GM23248 (cell line): Measurements from ENCODE around the gene HOXB5. TPM values are rescaled to one million over a fixed set of nuclear protein-coding genes. Genes with fewer than 3 reads are reported as not detected.

Experiments used
- DNase-seq: peaks from one replicate; pipeline ENCODE4 v3.0.0-alpha.2; 2015
- H2AFZ ChIP-seq: fragments of 200-600 bp; sonication (generic); 2 replicates; pipeline ENCODE4 v1.6.1; 2016; ENCODE audit warnings: antibody characterized with exemption
- H3F3A ChIP-seq: fragments of 200-600 bp; sonication (generic); 2 replicates; pipeline ENCODE4 v1.6.1; 2016; ENCODE audit warnings: mild to moderate bottlenecking, antibody characterized with exemption, mixed run types; ENCODE audit not compliant: insufficient read depth
- H3K27ac ChIP-seq: fragments of 200-600 bp; sonication (generic); 2 replicates; pipeline ENCODE4 v1.5.1; 2016; ENCODE audit warnings: mild to moderate bottlenecking
- H3K27me3 ChIP-seq: fragments of 200-600 bp; sonication (generic); replicated peaks from 2 replicates; pipeline ENCODE4 v1.6.1; 2016; ENCODE audit warnings: mild to moderate bottlenecking; ENCODE audit not compliant: insufficient read depth
- H3K36me3 ChIP-seq: fragments of 200-600 bp; sonication (generic); 2 replicates; pipeline ENCODE4 v1.6.1; 2016; ENCODE audit warnings: low read depth, mild to moderate bottlenecking
- H3K4me1 ChIP-seq: fragments of 200-600 bp; sonication (generic); 2 replicates; pipeline ENCODE4 v1.6.1; 2016; ENCODE audit warnings: mild to moderate bottlenecking; ENCODE audit not compliant: insufficient read depth
- H3K4me2 ChIP-seq: fragments of 200-600 bp; sonication (generic); one replicate; pipeline ENCODE4 v1.6.1; 2016; ENCODE audit warnings: mild to moderate bottlenecking; ENCODE audit not compliant: unreplicated experiment
- H3K4me3 ChIP-seq: fragments of 200-600 bp; sonication (generic); 2 replicates; pipeline ENCODE4 v1.5.1; 2016; ENCODE audit warnings: mild to moderate bottlenecking
- H3K79me2 ChIP-seq: fragments of 200-600 bp; sonication (generic); 2 replicates; pipeline ENCODE4 v1.6.1; 2016; ENCODE audit warnings: mild to moderate bottlenecking; ENCODE audit not compliant: insufficient read depth
- H3K9ac ChIP-seq: fragments of 200-600 bp; sonication (generic); 2 replicates; pipeline ENCODE4 v1.6.1; 2016; ENCODE audit warnings: mild to moderate bottlenecking
- H3K9me2 ChIP-seq: fragments of 200-600 bp; sonication (generic); 2 replicates; pipeline ENCODE4 v1.6.1; 2016; ENCODE audit warnings: mixed run types, mild to moderate bottlenecking, moderate library complexity; ENCODE audit not compliant: insufficient read depth
- H3K9me3 ChIP-seq: fragments of 200-600 bp; sonication (generic); one replicate; pipeline ENCODE4 v1.6.1; 2017; ENCODE audit warnings: low read depth
- H4K20me1 ChIP-seq: fragments of 200-600 bp; sonication (generic); 2 replicates; pipeline ENCODE4 v1.6.0; 2016; ENCODE audit not compliant: insufficient read depth
- EZH2 ChIP-seq: fragments of 200-600 bp; sonication (generic); IDR thresholded peaks from 2 replicates; pipeline ENCODE4 v1.6.1; 2018; ENCODE audit warnings: antibody characterized with exemption, mild to moderate bottlenecking; ENCODE audit not compliant: insufficient read depth, poor library complexity, severe bottlenecking
- EZH2phosphoT487 ChIP-seq: fragments of 200-600 bp; sonication (generic); IDR thresholded peaks from 2 replicates; pipeline ENCODE4 v1.6.1; 2018; ENCODE audit warnings: antibody characterized with exemption, moderate library complexity, mild to moderate bottlenecking, low read depth; ENCODE audit not compliant: insufficient read depth
- WGBS, 2 experiments: methylation state at CpG; one replicate each; pipeline ENCODE4 v1.1.6; 2015 to 2017; ENCODE audit warnings: low lambda C conversion rate in 2 of 2, low coverage in 1 of 2; ENCODE audit errors: missing lambda C conversion rate in 2 of 2; 5-methylcytosine and 5-hydroxymethylcytosine counted together
- in situ Hi-C: fragments of 300-500 bp; cut with MboI; formaldehyde crosslinking; loops from 2 replicates; pipeline ENCODE4 v1.15.0; 2020
- polyA plus RNA-seq: library from polyadenylated mRNA; unstranded; fragments of >200 nt; fragmentation: Nextera tagmentation; extraction: Ambion mirVana; gene quantifications from 2 replicates; pipeline ENCODE4 v1.2.1, GENCODE V29; 2016
- total RNA-seq: library from RNA; depleted of rRNA; stranded (reverse); fragments of >200 nt; shearing (Covaris generic); gene quantifications from 2 replicates; pipeline ENCODE4 v1.2.3, GENCODE V29; 2014

The HOXB5 gene
- total and polyA plus RNA-seq, 2 experiments from 2014 or later, result 0.22 to 2.0 TPM

GRCh38 chr17:48636177-48637018, 42.8 kb upstream of the HOXB5 start:
- Histone ChIP-seq H3K4me2 (no peak overlapping the region), H3K27me3 (peaks cover 87% of the 10 kb centered on the region), H2AFZ (no peak overlapping the region), H3F3A (peaks cover 12% of the 10 kb centered on the region), H3K36me3 (no peaks in the 10 kb centered on the region), H3K4me3 (no peak overlapping the region), H3K79me2 (no peaks in the 10 kb centered on the region), H3K27ac (no peak overlapping the region), H3K4me1 (0 out of 2 replicates have a peak, but pooled peaks cover 4% of the 10 kb centered on the region), H3K9me3 (no peaks in the 10 kb centered on the region), H3K9ac (no peak overlapping the region), H3K9me2 (no peaks in the 10 kb centered on the region), H4K20me1 (no peaks in the 10 kb centered on the region)
- in situ Hi-C loops, result no loop called here
- peak; percentile 59 for TF ChIP-seq EZH2
- TF ChIP-seq EZH2phosphoT487, result 0 out of 2 replicates have a peak, but pooled peaks have one; percentile 44
- peak; percentile 83 for DNase-seq
- WGBS, 2 experiments, result 5 to 9% methylated on average over 38 of the region's 39 CpGs

- H3K27me3 ChIP-seq, result peaks cover 87% of the 10 kb centered on the region
Observed at GRCh38 chr17:48634493-48635208, 41.1 kb upstream of the HOXB5 start.

DNA sequence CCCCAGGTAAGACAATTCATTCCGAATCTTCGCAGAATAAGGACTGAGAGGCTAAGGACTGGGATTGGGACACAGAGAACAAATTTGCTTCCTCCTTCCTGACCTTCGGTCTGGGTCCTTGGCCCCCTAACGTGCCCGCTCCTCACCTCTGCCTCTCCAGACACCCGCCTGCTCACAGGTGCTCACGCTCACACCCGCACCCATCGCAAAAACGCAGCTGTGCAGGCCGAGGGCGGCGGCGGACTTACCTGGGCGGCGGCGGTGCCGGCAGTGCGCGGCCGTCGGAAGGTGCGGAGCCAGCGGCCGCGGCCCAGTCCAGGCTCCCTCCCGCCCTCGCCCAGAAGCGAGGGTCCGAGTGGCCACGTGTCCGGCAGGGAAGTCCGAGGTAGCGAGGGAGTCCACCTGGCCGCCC, 39.7 kb upstream of the HOXB5 start:
- in situ Hi-C loops, result no loop called here
- Histone ChIP-seq H3K9me2 (no peaks in the 10 kb centered on the region), H3K4me1 (0 out of 2 replicates have a peak, but pooled peaks cover 4% of the 10 kb centered on the region), H3K4me2 (no peak overlapping the region), H3K79me2 (no peaks in the 10 kb centered on the region), H3F3A (peaks cover 12% of the 10 kb centered on the region), H3K36me3 (no peaks in the 10 kb centered on the region), H3K27ac (no peak overlapping the region), H2AFZ (no peak overlapping the region), H3K27me3 (peaks cover 87% of the 10 kb centered on the region), H3K4me3 (no peak overlapping the region), H3K9me3 (no peaks in the 10 kb centered on the region), H3K9ac (no peak overlapping the region), H4K20me1 (no peaks in the 10 kb centered on the region)
- no peak for DNase-seq
- TF ChIP-seq EZH2phosphoT487, result no peak
- no peak for TF ChIP-seq EZH2
- WGBS, 2 experiments, result 9 to 10% methylated on average over 27 to 34 of the region's 35 CpGs

More at GRCh38 chr17:48634493-48635208, 41.1 kb upstream of the HOXB5 start:
- Histone ChIP-seq H3K79me2 (no peaks in the 10 kb centered on the region), H3K4me1 (0 out of 2 replicates have a peak, but pooled peaks cover 4% of the 10 kb centered on the region), H4K20me1 (no peaks in the 10 kb centered on the region), H3K4me3 (no peak overlapping the region), H3K9ac (no peak overlapping the region), H3K36me3 (no peaks in the 10 kb centered on the region), H2AFZ (no peak overlapping the region), H3F3A (peaks cover 12% of the 10 kb centered on the region), H3K9me3 (no peaks in the 10 kb centered on the region), H3K4me2 (no peak overlapping the region), H3K9me2 (no peaks in the 10 kb centered on the region), H3K27ac (no peak overlapping the region)
- no peak for DNase-seq
- in situ Hi-C loops, result no loop called here
- TF ChIP-seq EZH2phosphoT487 (no peak), EZH2 (no peak)
- WGBS, 2 experiments, result 32% methylated on average over 20 of the region's 20 CpGs

DNA sequence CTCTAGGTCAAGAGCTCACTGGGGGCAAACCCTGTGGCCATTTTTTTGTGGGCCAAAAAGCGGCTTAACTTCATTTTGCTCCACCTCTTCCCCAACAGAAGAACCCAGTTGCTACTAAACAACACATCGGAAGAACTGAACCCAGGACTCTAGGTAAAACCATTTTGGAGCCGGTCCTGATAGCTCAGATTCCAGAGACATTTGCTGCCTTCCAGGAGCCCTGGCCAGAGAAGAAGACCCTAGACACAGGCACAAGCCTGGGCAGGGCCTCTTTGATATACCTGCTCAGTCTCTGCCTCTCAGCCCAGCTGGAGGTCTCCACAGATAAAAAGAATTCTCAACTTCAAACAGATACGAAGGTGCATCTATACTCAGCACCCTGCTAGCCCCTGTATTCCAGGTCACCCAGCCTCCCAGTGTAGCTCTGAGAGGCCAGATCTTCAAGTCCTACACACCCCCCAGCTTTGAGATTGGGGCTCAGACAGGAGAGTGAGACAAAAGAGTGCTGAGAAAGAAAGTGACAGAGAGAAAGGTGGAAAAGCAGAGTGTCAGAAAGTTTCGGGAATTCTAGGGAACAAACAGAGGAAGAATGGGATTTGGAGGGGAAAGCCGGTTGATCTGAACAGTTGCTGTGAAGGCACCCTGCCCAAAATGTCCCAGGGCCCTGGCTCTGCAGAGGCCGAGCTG, 39.1 kb upstream of the HOXB5 start:
- peaks cover 11% of the 10 kb centered on the region for H3F3A ChIP-seq
- peaks cover 91% of the 10 kb centered on the region for H3K27me3 ChIP-seq
- H3K79me2 ChIP-seq, result no peaks in the 10 kb centered on the region
- H3K4me3 ChIP-seq, result no peak overlapping the region
- H2AFZ ChIP-seq, result no peak overlapping the region
- no peaks in the 10 kb centered on the region for H3K9me2 ChIP-seq
- WGBS, 2 experiments, result 21 to 27% methylated on average over 7 of the region's 7 CpGs
- no peaks in the 10 kb centered on the region for H3K9me3 ChIP-seq
- no peaks in the 10 kb centered on the region for H4K20me1 ChIP-seq
- H3K27ac ChIP-seq, result no peak overlapping the region
- no peak for DNase-seq
- no peak overlapping the region for H3K4me2 ChIP-seq
- H3K4me1 ChIP-seq, result 0 out of 2 replicates have a peak, but pooled peaks cover 4% of the 10 kb centered on the region
- TF ChIP-seq EZH2 (peak; percentile 29), EZH2phosphoT487 (peak; percentile 62; the same call in 1 of the 2 replicates)
- in situ Hi-C loops, result no loop called here
- H3K36me3 ChIP-seq, result no peaks in the 10 kb centered on the region
- H3K9ac ChIP-seq, result no peak overlapping the region
